Endothelial cell of umbilical vein (primary cell): ENCODE measurements around the gene OPRL1.

Experiments
- CTCF ChIP-seq, 2 donors: IDR thresholded peaks; 1 replicate in 1 of 2; 2 replicates in 1 of 2; pipeline ENCODE4 v1.5.1; 2011; ENCODE audit warnings: low read length in 2 of 2, mild to moderate bottlenecking in 2 of 2, moderate library complexity in 2 of 2, control low read depth in 1 of 2, inconsistent platforms in 1 of 2, low read depth in 1 of 2; ENCODE audit not compliant: insufficient read depth in 1 of 2; ENCODE audit errors: extremely low read depth in 1 of 2
- EZH2 ChIP-seq: IDR thresholded peaks from 2 replicates; pipeline ENCODE4 v1.6.1; 2012; ENCODE audit warnings: borderline replicate concordance, low read depth, mild to moderate bottlenecking, moderate library complexity, low read length, inconsistent platforms; ENCODE audit not compliant: severe bottlenecking
- GATA2 ChIP-seq: IDR thresholded peaks from 2 replicates; pipeline ENCODE4 v1.7.0; 2011; ENCODE audit warnings: low read depth, mild to moderate bottlenecking, moderate library complexity, mixed read lengths, low read length; ENCODE audit not compliant: insufficient read length, insufficient read depth
- JUN ChIP-seq: IDR thresholded peaks from 2 replicates; pipeline ENCODE4 v1.6.1; 2011; ENCODE audit warnings: borderline replicate concordance, low read depth; ENCODE audit not compliant: insufficient read length, insufficient read depth
- MAX ChIP-seq: IDR thresholded peaks from 2 replicates; pipeline ENCODE4 v1.6.1; 2011; ENCODE audit not compliant: insufficient read depth, insufficient read length
- MYC ChIP-seq: IDR thresholded peaks from one replicate; pipeline ENCODE4 v1.6.1; 2011; ENCODE audit warnings: mild to moderate bottlenecking, low read depth, low read length
- POLR2A ChIP-seq: IDR thresholded peaks from 2 replicates; pipeline ENCODE4 v1.6.1; 2012; ENCODE audit warnings: low read depth, mild to moderate bottlenecking, control low read depth, low read length
- POLR2AphosphoS5 ChIP-seq: IDR thresholded peaks from 2 replicates; pipeline ENCODE4 v1.6.1; 2012; ENCODE audit warnings: low read depth, mild to moderate bottlenecking, control low read depth, low read length, moderate library complexity; ENCODE audit not compliant: insufficient read depth

DNA sequence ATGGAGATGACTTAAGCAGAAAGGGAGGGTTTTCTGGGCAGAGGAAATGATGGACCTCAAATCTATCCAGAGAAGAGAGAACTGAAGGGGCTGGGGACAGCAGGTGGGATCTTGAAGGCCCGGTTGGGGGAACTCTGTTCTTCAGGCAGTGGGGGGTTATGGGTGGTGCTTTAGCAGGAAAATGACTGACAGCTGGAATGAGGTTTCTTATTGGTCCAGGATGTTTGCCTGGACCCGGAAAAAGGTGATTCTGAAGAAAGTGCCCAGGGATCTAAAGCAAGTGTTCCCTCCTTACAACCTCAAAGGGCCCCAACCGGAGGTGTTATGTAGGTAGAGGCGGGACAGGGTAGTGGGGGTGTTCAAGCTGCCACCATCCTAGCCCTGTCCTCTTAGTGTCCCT is 15.6 kb downstream of the OPRL1 start:
- TF ChIP-seq CTCF (IDR thresholded peaks at IDR 0.05; ENCODE audit: extremely low read depth in 1 of 2, insufficient read depth in 1 of 2, low read depth in 1 of 2, low read length in 2 of 2) (no peak), MAX (no peak), MYC (no peak), POLR2AphosphoS5 (no peak), EZH2 (no peak), POLR2A (no peak), GATA2 (no peak), JUN (no peak)
